HL-60 (cell line): ENCODE data around the gene ABLIM1.

Source experiments
- DNase-seq, 2 experiments: peaks; one replicate each; pipeline ENCODE4 v3.0.0-alpha.2; 2010 to 2020; ENCODE audit warnings: low read depth in 1 of 2, low spot score in 1 of 2
- H3K27ac ChIP-seq: fragments of 250-450 bp; sonication (Bioruptor Pico); replicated peaks from 2 replicates; pipeline ENCODE4 v1.5.1; 2020; ENCODE audit warnings: mild to moderate bottlenecking, moderate library complexity
- H3K27me3 ChIP-seq: fragments of 250-450 bp; sonication (Bioruptor Pico); 2 replicates; pipeline ENCODE4 v1.5.1; 2021; ENCODE audit warnings: mild to moderate bottlenecking, moderate library complexity; ENCODE audit not compliant: insufficient read depth, poor library complexity, severe bottlenecking
- H3K4me3 ChIP-seq: replicated peaks from 2 replicates; pipeline ENCODE4 v1.5.1; 2011; ENCODE audit warnings: mild to moderate bottlenecking, control low read depth, low read length; ENCODE audit not compliant: insufficient read depth
- CTCF ChIP-seq: IDR thresholded peaks from one replicate; pipeline ENCODE4 v1.5.1; 2011; ENCODE audit warnings: low read length, control low read depth, inconsistent platforms; ENCODE audit not compliant: insufficient read depth
- GABPA ChIP-seq: IDR thresholded peaks from 2 replicates; pipeline ENCODE4 v1.6.1; 2012; ENCODE audit warnings: low read depth
- POLR2AphosphoS5 ChIP-seq: IDR thresholded peaks from 2 replicates; pipeline ENCODE4 v1.6.1; 2012; ENCODE audit warnings: low read depth
- SPI1 ChIP-seq: IDR thresholded peaks from 2 replicates; pipeline ENCODE4 v1.6.1; 2012; ENCODE audit warnings: low read depth, mild to moderate bottlenecking, borderline replicate concordance
- TF ChIP-seq, protein P1 (sequence below): IDR thresholded peaks from 2 replicates; pipeline ENCODE4 v1.6.1; 2012; ENCODE audit warnings: low read depth; ENCODE audit not compliant: insufficient replicate concordance

The ABLIM1 gene

DNA sequence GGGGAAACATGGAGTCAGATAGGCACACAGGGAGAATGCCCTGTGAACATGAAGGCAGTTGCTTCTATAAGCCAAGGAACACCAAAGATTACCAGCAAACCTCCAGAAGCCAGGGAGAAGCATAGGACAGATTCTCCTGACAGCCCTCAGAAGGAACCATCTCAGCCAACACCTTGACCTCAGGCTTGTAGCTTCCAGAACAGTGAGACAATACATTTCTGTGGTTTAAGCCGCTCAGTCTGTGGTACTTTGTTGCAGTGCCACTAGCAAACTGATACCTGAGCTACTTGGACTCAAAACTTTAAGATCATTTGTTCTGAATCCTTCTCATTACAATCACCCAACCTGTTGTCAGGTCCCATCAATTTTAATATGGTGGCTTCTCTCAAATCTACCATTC is 31.2 kb downstream of the ABLIM1 start:
- H3K27ac ChIP-seq = no peak overlapping the region
- TF ChIP-seq POLR2AphosphoS5 (no peak), GABPA (no peak), CTCF (no peak), SPI1 (no peak)
- TF ChIP-seq, protein P1, sequence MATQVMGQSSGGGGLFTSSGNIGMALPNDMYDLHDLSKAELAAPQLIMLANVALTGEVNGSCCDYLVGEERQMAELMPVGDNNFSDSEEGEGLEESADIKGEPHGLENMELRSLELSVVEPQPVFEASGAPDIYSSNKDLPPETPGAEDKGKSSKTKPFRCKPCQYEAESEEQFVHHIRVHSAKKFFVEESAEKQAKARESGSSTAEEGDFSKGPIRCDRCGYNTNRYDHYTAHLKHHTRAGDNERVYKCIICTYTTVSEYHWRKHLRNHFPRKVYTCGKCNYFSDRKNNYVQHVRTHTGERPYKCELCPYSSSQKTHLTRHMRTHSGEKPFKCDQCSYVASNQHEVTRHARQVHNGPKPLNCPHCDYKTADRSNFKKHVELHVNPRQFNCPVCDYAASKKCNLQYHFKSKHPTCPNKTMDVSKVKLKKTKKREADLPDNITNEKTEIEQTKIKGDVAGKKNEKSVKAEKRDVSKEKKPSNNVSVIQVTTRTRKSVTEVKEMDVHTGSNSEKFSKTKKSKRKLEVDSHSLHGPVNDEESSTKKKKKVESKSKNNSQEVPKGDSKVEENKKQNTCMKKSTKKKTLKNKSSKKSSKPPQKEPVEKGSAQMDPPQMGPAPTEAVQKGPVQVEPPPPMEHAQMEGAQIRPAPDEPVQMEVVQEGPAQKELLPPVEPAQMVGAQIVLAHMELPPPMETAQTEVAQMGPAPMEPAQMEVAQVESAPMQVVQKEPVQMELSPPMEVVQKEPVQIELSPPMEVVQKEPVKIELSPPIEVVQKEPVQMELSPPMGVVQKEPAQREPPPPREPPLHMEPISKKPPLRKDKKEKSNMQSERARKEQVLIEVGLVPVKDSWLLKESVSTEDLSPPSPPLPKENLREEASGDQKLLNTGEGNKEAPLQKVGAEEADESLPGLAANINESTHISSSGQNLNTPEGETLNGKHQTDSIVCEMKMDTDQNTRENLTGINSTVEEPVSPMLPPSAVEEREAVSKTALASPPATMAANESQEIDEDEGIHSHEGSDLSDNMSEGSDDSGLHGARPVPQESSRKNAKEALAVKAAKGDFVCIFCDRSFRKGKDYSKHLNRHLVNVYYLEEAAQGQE = no peak
- no peak overlapping the region for H3K4me3 ChIP-seq
- DNase-seq = no peak
- H3K27me3 ChIP-seq = peaks cover 9% of the 10 kb centered on the region

DNA sequence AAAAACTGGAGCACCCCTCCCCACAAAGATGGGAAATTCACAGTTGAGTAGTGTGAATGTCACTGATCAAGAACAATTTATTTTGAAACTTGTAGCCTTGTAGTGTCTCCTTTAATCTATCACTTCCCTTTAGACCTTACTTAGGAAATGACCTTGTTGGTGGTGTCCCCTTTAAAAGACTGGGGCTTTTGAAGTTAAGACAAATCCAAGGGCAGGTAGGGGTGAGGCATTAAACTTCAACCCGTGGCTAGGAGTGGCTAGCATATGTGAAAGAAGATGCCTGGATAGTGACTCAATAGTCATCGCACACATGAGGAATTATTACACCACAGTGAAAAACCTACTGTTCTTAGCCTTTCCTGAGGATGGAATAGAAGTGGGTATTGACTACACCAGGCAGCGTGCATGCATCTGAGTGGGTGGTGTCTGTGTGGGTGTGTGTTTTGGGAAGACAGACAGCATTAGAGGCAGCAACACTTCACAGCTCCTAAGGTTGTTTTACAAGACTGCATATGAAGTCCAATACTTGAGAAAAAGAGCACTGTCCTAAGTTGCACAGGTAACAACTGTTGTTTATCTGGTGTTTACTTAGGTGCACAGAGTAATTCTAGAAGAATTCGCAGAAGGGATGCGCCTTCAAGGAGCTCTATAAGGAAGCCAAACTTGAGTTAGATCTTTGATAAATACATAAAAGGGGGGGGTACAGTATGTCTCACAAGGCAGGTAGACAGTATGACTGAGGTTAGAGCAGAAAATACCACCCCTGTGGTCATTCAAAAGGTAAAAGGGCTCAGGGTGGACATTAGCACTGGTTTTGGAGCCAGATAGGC is 32.9 kb downstream of the ABLIM1 start:
- no peak overlapping the region for H3K4me3 ChIP-seq
- TF ChIP-seq, protein P1 = no peak
- TF ChIP-seq GABPA (no peak), SPI1 (no peak), CTCF (no peak), POLR2AphosphoS5 (no peak)
- no peak for DNase-seq
- H3K27me3 ChIP-seq = peaks cover 9% of the 10 kb centered on the region
- H3K27ac ChIP-seq = no peak overlapping the region

- Histone ChIP-seq H3K27me3 (peaks cover 7% of the 10 kb centered on the region), H3K27ac (no peak overlapping the region), H3K4me3 (no peak overlapping the region)
- TF ChIP-seq SPI1 (no peak), POLR2AphosphoS5 (no peak), CTCF (no peak), GABPA (no peak)
- TF ChIP-seq, protein P1 = no peak
- DNase-seq = no peak
These were observed 33.7 kb downstream of the ABLIM1 start for GRCh38 chr10:114624422-114624821.
